K562 (cell line): Measurements from ENCODE around the gene CST6. TPM values are rescaled to one million over a fixed set of nuclear protein-coding genes. Genes with fewer than 3 reads are reported as not detected.

Experiments used
- ATAC-seq: fragments of 200-7000 bp; cut with Tn5 transposase; 3 replicates; pipeline ENCODE4 v1.9.1; 2020; ENCODE audit warnings: moderate library complexity
- BruUV-seq: library from RNA; stranded (reverse); fragments of 400-500 nt; replicated peaks from 2 replicates; lab custom pipeline; 2021; lab: Mats Ljungman, UMichigan
- CTCF ChIA-PET: fragments of 300-600 bp; formaldehyde crosslinking; extraction: SDS; loops from one replicate; lab custom pipeline; 2021; ENCODE audit warnings: low intra/inter-chr PET ratio; lab: Yijun Ruan, JAX
- POLR2A ChIA-PET: fragments of 300-600, 350-650 bp; sonication (Branson Sonifier 250); formaldehyde crosslinking; extraction: SDS; loops from one replicate; lab custom pipeline; 2021; ENCODE audit warnings: antibody characterized with exemption, inconsistent platforms; lab: Yijun Ruan, JAX
- DNase-seq, 4 experiments: peaks; one replicate each; pipeline versions ENCODE4 v3.0.0 to v3.0.0-alpha.2; 2011 to 2018; ENCODE audit warnings: low spot score in 3 of 4, mixed read lengths in 3 of 4; ENCODE audit errors: extremely low read depth in 1 of 4
- FAIRE-seq: peaks from 2 replicates; lab custom pipeline; 2011; peaks lifted over from hg19 to GRCh38; lab: Jason Lieb, UNC
- H2AFZ ChIP-seq: 2 replicates; pipeline ENCODE4 v1.6.0; 2011; ENCODE audit warnings: low read depth, low read length, control low read depth, inconsistent platforms
- H3K27ac ChIP-seq: fragments of 200-600 bp; 3 replicates; pipeline ENCODE4 v1.8.0; 2011; ENCODE audit warnings: low read depth, mild to moderate bottlenecking, control low read depth, inconsistent platforms, low read length, moderate library complexity, mixed read lengths; ENCODE audit errors: extremely low read depth
- H3K27me3 ChIP-seq, 2 experiments: fragments of 300-600 bp in 1 of 2; 2 replicates in 1 of 2; 3 replicates in 1 of 2; pipeline versions ENCODE4 v1.6.0 to v1.8.0; 2011; ENCODE audit warnings: inconsistent platforms in 2 of 2, low read length in 2 of 2, mild to moderate bottlenecking in 1 of 2, mixed read lengths in 1 of 2, moderate library complexity in 1 of 2; ENCODE audit not compliant: control insufficient read depth in 2 of 2, insufficient read depth in 2 of 2
- H3K36me3 ChIP-seq: fragments of 300-600 bp; 3 replicates; pipeline ENCODE4 v1.8.0; 2011; ENCODE audit warnings: mild to moderate bottlenecking, low read length, inconsistent platforms; ENCODE audit not compliant: control insufficient read depth, insufficient read depth
- H3K4me1 ChIP-seq, 2 experiments: fragments of 200-600 bp in 1 of 2; replicated peaks in 1 of 2; 2 replicates in 1 of 2; 3 replicates in 1 of 2; pipeline versions ENCODE4 v1.5.1 to v1.8.0; 2011; ENCODE audit warnings: inconsistent platforms in 2 of 2, low read length in 2 of 2, mild to moderate bottlenecking in 1 of 2, mixed read lengths in 1 of 2, moderate library complexity in 1 of 2; ENCODE audit not compliant: control insufficient read depth in 2 of 2, insufficient read depth in 2 of 2
- H3K4me2 ChIP-seq: 2 replicates; pipeline ENCODE4 v1.6.1; 2011; ENCODE audit warnings: low read length, control low read depth, inconsistent platforms, mixed read lengths; ENCODE audit not compliant: insufficient read depth
- H3K4me3 ChIP-seq: fragments of 200-600 bp; sonication (generic), shearing (Covaris generic); 2 replicates; pipeline ENCODE4 v1.5.1; 2016; ENCODE audit warnings: control low read depth, inconsistent platforms
- H3K79me2 ChIP-seq: fragments of 200-600 bp; 3 replicates; pipeline ENCODE4 v1.8.0; 2011; ENCODE audit warnings: low read length, inconsistent platforms; ENCODE audit not compliant: control insufficient read depth, insufficient read depth
- H3K9ac ChIP-seq, 2 experiments: 2 replicates each; pipeline versions ENCODE4 v1.6.0 to v1.6.1; 2011; ENCODE audit warnings: low read depth in 2 of 2, low read length in 2 of 2, control low read depth in 1 of 2, inconsistent platforms in 1 of 2, mild to moderate bottlenecking in 1 of 2, mixed read lengths in 1 of 2; ENCODE audit not compliant: insufficient read depth in 1 of 2
- H3K9me1 ChIP-seq: one replicate; pipeline ENCODE4 v1.6.0; 2011; ENCODE audit warnings: inconsistent platforms, mild to moderate bottlenecking, low read length, moderate library complexity; ENCODE audit not compliant: control insufficient read depth, insufficient read depth
- H3K9me3 ChIP-seq: replicated peaks from 2 replicates; pipeline ENCODE4 v1.5.1; 2011; ENCODE audit warnings: low read depth, low read length, inconsistent platforms; ENCODE audit not compliant: control insufficient read depth, insufficient read depth
- H4K20me1 ChIP-seq: replicated peaks from 2 replicates; pipeline ENCODE4 v1.6.1; 2011; ENCODE audit warnings: low read length, inconsistent platforms, mixed read lengths; ENCODE audit not compliant: control insufficient read depth, insufficient read depth
- GATA2 ChIP-seq: sonication (generic); formaldehyde crosslinking; IDR thresholded peaks from 2 replicates; pipeline ENCODE4 v1.4.0; 2020; ENCODE audit warnings: mild to moderate bottlenecking, missing genetic modification reagents
- OTX1 ChIP-seq: fragments of 450-650 bp; formaldehyde crosslinking; IDR thresholded peaks from 2 replicates; pipeline ENCODE4 v1.4.0; 2022; ENCODE audit warnings: mild to moderate bottlenecking
- POU5F1 ChIP-seq: fragments of 150-350 bp; IDR thresholded peaks from 2 replicates; pipeline ENCODE4 v1.6.1; 2014; ENCODE audit warnings: borderline replicate concordance, low read length, low read depth, mild to moderate bottlenecking; ENCODE audit not compliant: partially characterized antibody
- RAD21 ChIP-seq, 2 experiments: fragments of 250-450 bp in 1 of 2; fragments of 450-650 bp in 1 of 2; sonication (Bioruptor Pico) in 1 of 2; formaldehyde crosslinking in 1 of 2; IDR thresholded peaks in 1 of 2; conservative IDR thresholded peaks in 1 of 2; 2 replicates each; pipeline versions ENCODE4 v1.4.0 to v1.8.0; 2020 to 2022; ENCODE audit warnings: mild to moderate bottlenecking in 2 of 2, moderate library complexity in 1 of 2
- RBM22 ChIP-seq: fragments of 200-400 bp; formaldehyde crosslinking; IDR thresholded peaks from 2 replicates; pipeline ENCODE4 v1.6.1; 2018; ENCODE audit warnings: low read length, low read depth; ENCODE audit not compliant: poor library complexity, severe bottlenecking
- RBM34 ChIP-seq: fragments of 200-400 bp; formaldehyde crosslinking; IDR thresholded peaks from 2 replicates; pipeline ENCODE4 v1.6.1; 2018; ENCODE audit warnings: low read length, borderline replicate concordance; ENCODE audit not compliant: insufficient read depth
- SMARCE1 ChIP-seq: fragments of 450-650 bp; IDR thresholded peaks from 2 replicates; pipeline ENCODE4 v1.7.1; 2016; ENCODE audit warnings: mild to moderate bottlenecking
- THAP12 ChIP-seq: fragments of 250-450 bp; sonication (Bioruptor Pico); IDR thresholded peaks from 2 replicates; pipeline ENCODE4 v1.9.0; 2021; ENCODE audit warnings: mild to moderate bottlenecking, inconsistent platforms
- WHSC1 ChIP-seq: IDR thresholded peaks from one replicate; pipeline ENCODE4 v1.6.1; 2012; ENCODE audit warnings: low read length, control low read depth, inconsistent platforms
- WGBS: fragments of 100-300 bp; shearing (Covaris generic); methylation state at CpG from one replicate; pipeline ENCODE4 v1.1.6; 2016; ENCODE audit warnings: low coverage, mixed read lengths; ENCODE audit not compliant: insufficient coverage; ENCODE audit errors: missing lambda C conversion rate; 5-methylcytosine and 5-hydroxymethylcytosine counted together
- in situ Hi-C: fragments of 300-500 bp; cut with MboI; formaldehyde crosslinking; loops from 4 replicates; pipeline ENCODE4 v1.15.0; 2018; ENCODE audit warnings: inconsistent platforms, mixed read lengths
- intact Hi-C: fragments of 100-400 bp; cut with micrococcal nuclease; formaldehyde crosslinking; loops from 2 replicates; pipeline ENCODE4 v1.14.2; 2022
- polyA plus RNA-seq, 8 experiments: library from polyadenylated mRNA; depleted of rRNA in 4 of 8; stranded (reverse) in 5 of 8; unstranded in 3 of 8; fragments of >200 nt; fragmentation: Nextera tagmentation in 2 of 8; fragmentation: Illumina TruSeq in 1 of 8; extraction: Ambion mirVana in 2 of 8; extraction: Trizol in 1 of 8; gene quantifications; 2 replicates each; pipeline versions ENCODE4 v1.2.1 to v1.2.3, GENCODE V29; 2011 to 2014; ENCODE audit warnings: inconsistent platforms in 1 of 8, missing spikeins in 1 of 8
- total RNA-seq, 7 experiments: library from RNA; depleted of rRNA in 6 of 7; stranded (reverse); fragments of >200 nt in 6 of 7; fragmentation: Illumina TruSeq in 2 of 7; extraction: Trizol in 2 of 7; gene quantifications; 2 replicates each; pipeline versions ENCODE4 v1.2.1 to v1.2.3, GENCODE V29; 2011 to 2021; ENCODE audit warnings: low replicate concordance in 1 of 7
- TF ChIP-seq, protein P1 (sequence below): sonication (generic); formaldehyde crosslinking; IDR thresholded peaks from 2 replicates; pipeline ENCODE4 v1.8.0; 2023; ENCODE audit warnings: missing genetic modification reagents, mild to moderate bottlenecking, borderline replicate concordance
- TF ChIP-seq, protein P2 (sequence below): fragments of 450-650 bp; IDR thresholded peaks from 2 replicates; pipeline ENCODE4 v1.6.1; 2017; ENCODE audit warnings: antibody characterized with exemption

Gene CST6
- total and polyA plus RNA-seq, 9 of the 15 experiments (the other 6 are each of a cell fraction or from before 2014, with no cell fraction given), result not detected

- no peaks in the 10 kb centered on the region for H4K20me1 ChIP-seq
- DNase-seq (no peak), ATAC-seq (no peak), FAIRE-seq (no peak)
- H3K79me2 ChIP-seq, result no peaks in the 10 kb centered on the region
- no peak overlapping the region for H3K9ac ChIP-seq
- POLR2A ChIA-PET, result interaction anchor here (0.5 to 0.7 kb wide), 3 partner anchors 8 to 118 kb away, joined by 3 read pairs; partner anchors contain the start of gene SF3B2
- CTCF ChIA-PET, result no interaction called here
- H3K36me3 ChIP-seq, result no peaks in the 10 kb centered on the region
- in situ Hi-C loops, result no loop called here
- intact Hi-C loops, result no loop called here
- no peak overlapping the region for H3K27ac ChIP-seq
- WGBS, result 10% methylated on average over 9 of the region's 9 CpGs
- no peaks in the 10 kb centered on the region for H3K9me1 ChIP-seq
- H2AFZ ChIP-seq, result no peak overlapping the region
- H3K4me3 ChIP-seq, result no peak overlapping the region
- H3K4me2 ChIP-seq, result no peak overlapping the region
- peaks cover 2 to 9% of the 10 kb centered on the region in 2 experiments; a peak in 4 of 5 replicates for H3K27me3 ChIP-seq
- no TSS peak for BruUV-seq
- H3K9me3 ChIP-seq, result peaks cover 3% of the 10 kb centered on the region; the same call in 1 of the 2 replicates
- no peaks in the 10 kb centered on the region for H3K4me1 ChIP-seq
- no peak for TF ChIP-seq GATA2 (CRISPR knock-in tag)
- TF ChIP-seq WHSC1, result no peak
- no peak for TF ChIP-seq RAD21 (CRISPR knock-in tag; conservative IDR thresholded peaks at IDR 0.05 in 1 of 2, IDR thresholded peaks at IDR 0.05 in 1 of 2)
- no peak for TF ChIP-seq POU5F1
- TF ChIP-seq, protein P1, sequence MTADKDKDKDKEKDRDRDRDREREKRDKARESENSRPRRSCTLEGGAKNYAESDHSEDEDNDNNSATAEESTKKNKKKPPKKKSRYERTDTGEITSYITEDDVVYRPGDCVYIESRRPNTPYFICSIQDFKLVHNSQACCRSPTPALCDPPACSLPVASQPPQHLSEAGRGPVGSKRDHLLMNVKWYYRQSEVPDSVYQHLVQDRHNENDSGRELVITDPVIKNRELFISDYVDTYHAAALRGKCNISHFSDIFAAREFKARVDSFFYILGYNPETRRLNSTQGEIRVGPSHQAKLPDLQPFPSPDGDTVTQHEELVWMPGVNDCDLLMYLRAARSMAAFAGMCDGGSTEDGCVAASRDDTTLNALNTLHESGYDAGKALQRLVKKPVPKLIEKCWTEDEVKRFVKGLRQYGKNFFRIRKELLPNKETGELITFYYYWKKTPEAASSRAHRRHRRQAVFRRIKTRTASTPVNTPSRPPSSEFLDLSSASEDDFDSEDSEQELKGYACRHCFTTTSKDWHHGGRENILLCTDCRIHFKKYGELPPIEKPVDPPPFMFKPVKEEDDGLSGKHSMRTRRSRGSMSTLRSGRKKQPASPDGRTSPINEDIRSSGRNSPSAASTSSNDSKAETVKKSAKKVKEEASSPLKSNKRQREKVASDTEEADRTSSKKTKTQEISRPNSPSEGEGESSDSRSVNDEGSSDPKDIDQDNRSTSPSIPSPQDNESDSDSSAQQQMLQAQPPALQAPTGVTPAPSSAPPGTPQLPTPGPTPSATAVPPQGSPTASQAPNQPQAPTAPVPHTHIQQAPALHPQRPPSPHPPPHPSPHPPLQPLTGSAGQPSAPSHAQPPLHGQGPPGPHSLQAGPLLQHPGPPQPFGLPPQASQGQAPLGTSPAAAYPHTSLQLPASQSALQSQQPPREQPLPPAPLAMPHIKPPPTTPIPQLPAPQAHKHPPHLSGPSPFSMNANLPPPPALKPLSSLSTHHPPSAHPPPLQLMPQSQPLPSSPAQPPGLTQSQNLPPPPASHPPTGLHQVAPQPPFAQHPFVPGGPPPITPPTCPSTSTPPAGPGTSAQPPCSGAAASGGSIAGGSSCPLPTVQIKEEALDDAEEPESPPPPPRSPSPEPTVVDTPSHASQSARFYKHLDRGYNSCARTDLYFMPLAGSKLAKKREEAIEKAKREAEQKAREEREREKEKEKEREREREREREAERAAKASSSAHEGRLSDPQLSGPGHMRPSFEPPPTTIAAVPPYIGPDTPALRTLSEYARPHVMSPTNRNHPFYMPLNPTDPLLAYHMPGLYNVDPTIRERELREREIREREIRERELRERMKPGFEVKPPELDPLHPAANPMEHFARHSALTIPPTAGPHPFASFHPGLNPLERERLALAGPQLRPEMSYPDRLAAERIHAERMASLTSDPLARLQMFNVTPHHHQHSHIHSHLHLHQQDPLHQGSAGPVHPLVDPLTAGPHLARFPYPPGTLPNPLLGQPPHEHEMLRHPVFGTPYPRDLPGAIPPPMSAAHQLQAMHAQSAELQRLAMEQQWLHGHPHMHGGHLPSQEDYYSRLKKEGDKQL (CRISPR knock-in tag), result no peak
- no peak for TF ChIP-seq THAP12 (CRISPR knock-in tag)
- TF ChIP-seq, protein P2, sequence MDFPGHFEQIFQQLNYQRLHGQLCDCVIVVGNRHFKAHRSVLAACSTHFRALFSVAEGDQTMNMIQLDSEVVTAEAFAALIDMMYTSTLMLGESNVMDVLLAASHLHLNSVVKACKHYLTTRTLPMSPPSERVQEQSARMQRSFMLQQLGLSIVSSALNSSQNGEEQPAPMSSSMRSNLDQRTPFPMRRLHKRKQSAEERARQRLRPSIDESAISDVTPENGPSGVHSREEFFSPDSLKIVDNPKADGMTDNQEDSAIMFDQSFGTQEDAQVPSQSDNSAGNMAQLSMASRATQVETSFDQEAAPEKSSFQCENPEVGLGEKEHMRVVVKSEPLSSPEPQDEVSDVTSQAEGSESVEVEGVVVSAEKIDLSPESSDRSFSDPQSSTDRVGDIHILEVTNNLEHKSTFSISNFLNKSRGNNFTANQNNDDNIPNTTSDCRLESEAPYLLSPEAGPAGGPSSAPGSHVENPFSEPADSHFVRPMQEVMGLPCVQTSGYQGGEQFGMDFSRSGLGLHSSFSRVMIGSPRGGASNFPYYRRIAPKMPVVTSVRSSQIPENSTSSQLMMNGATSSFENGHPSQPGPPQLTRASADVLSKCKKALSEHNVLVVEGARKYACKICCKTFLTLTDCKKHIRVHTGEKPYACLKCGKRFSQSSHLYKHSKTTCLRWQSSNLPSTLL, result no peak
- TF ChIP-seq SMARCE1, result no peak
- TF ChIP-seq OTX1 (CRISPR knock-in tag), result no peak
- no peak for TF ChIP-seq RBM34
- no peak for TF ChIP-seq RBM22
Measured at GRCh38 chr11:66035653-66036333, 24.0 kb downstream of the CST6 start.
